ENCODE data around the gene GPR150.
A peak's percentile ranks its signal among the peaks of the same experiment; 100 is the strongest.

GPR150 gene

DNA sequence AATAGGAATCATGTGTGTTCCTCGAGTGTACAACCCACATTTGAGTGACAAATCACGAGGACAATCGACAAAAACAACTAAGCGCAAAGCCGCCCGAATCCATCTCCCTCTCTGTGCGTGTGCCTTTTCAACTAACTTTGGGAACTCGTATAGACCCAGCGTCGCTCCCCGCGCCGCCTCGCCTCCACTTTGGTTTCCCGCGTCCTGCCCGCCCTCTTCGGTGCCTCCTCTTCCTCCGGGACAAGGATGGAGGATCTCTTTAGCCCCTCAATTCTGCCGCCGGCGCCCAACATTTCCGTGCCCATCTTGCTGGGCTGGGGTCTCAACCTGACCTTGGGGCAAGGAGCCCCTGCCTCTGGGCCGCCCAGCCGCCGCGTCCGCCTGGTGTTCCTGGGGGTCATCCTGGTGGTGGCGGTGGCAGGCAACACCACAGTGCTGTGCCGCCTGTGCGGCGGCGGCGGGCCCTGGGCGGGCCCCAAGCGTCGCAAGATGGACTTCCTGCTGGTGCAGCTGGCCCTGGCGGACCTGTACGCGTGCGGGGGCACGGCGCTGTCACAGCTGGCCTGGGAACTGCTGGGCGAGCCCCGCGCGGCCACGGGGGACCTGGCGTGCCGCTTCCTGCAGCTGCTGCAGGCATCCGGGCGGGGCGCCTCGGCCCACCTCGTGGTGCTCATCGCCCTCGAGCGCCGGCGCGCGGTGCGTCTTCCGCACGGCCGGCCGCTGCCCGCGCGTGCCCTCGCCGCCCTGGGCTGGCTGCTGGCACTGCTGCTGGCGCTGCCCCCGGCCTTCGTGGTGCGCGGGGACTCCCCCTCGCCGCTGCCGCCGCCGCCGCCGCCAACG is at the start of gene GPR150:
GPR150 (plus strand) TSS at position 58 of the 840 bp plus-strand sequence; CDS start at position 247, 189 bp downstream.
- DNase-seq (ENCODE audit: low spot score) = peak; percentile 56

GRCh38 chr5:95572016-95572415 is 47.9 kb upstream of the GPR150 start:
- DNase-seq (ENCODE audit: low spot score) = no peak

GRCh38 chr5:95581576-95581975 is 38.3 kb upstream of the GPR150 start:
- no peak for DNase-seq (ENCODE audit: low spot score)

DNA sequence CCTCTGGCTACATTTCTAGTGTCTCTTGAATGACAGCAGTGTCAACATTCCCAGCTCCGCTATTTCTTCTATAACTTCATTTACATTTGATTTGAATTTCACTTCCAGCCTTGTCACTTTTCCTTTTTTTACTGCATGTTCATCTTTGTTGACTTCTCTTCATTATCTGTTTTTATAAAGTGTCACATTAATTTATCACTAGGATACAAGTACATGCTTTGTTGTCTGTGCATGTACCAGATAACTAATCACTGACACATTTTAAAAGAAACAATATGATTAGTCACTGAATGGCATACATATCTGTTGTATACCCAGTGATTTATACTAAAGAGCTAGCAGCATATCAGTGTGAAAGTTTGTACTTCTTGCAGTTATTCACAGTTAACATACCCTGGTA is 35.9 kb upstream of the GPR150 start:
- no peak for DNase-seq (ENCODE audit: low spot score)

DNA sequence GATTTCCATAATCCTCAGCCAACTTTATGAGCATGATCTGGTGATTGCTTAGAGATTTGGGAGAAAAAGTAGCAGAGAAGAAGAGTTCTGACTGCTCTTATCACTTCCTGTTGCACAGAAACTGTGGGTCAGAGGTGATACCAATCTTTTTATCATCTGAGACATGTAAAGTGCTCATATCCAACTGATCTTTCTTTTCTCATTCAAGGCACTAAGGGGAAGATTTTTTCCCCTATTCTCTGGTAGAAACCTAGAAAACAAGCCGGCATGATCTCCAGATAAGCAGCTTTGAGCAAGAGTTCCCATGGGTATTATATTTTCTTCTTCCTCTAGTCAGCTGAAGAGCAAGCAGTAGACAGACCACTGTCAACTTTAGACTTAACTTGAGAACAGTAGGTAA is 29.0 kb upstream of the GPR150 start:
- no peak for DNase-seq (ENCODE audit: low spot score)

GRCh38 chr5:95591490-95591901 is 28.4 kb upstream of the GPR150 start:
- DNase-seq (ENCODE audit: low spot score) = no peak

- no peak for DNase-seq (ENCODE audit: low spot score)
These were observed 24.5 kb upstream of the GPR150 start for GRCh38 chr5:95595289-95595931.

DNA sequence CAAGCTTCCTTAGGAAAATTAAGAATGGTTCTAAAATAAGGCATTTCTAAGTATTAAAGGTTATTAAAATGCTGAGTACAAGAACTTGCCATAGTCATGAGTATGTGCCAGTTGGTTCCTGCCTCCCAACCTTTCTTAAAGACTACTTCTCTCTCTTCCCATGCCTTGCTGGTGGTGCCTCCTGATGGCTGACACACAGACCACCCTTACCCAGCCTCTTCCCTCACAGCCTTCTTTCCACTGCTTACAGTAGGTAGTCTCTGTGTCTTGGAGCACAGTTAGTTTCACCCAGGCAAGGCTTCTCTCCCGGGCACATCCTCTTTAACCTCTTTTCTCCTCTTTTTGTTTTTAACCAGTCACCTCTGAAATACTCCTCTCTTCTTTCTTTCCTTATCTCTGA is 20.6 kb upstream of the GPR150 start:
- no peak for DNase-seq (ENCODE audit: low spot score)

DNA sequence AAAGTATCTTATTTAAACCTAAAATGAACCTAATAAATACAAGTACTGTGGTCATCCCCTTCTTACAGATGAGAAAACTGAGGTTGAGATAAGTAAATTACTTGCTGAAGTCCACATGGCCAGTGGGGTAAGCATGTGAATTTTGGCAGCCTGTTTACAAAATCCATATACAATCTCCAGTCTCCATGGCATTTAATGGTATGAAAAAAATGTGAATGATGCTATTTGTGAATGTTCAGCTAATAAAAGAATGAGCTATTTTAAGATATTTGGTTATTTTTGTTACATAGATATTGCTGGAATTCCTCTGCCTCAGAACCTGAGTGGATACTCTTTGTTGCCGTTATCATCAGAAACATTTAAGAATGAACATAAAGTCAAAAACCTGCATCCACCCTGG is 19.3 kb upstream of the GPR150 start:
- DNase-seq (ENCODE audit: low spot score) = no peak

DNA sequence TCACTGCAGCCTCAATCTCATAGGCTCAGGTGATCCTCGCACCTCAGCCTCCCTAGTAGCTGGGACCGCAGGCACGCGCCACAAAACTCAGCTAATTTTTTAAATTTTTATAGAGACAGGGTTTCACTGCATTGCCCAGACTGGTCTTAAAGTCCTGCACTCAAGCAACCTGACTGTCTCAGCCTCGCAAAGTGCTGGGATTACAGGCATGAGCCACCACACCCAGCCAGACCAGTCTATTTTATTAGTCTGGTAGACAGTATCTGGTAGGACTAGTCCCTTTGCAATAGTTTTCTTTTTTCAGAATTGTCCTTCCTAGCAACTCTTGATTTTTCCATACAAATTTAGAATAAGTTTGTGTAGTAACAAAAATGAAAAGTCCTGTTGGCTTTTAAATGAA is 14.1 kb upstream of the GPR150 start:
- no peak for DNase-seq (ENCODE audit: low spot score)

DNA sequence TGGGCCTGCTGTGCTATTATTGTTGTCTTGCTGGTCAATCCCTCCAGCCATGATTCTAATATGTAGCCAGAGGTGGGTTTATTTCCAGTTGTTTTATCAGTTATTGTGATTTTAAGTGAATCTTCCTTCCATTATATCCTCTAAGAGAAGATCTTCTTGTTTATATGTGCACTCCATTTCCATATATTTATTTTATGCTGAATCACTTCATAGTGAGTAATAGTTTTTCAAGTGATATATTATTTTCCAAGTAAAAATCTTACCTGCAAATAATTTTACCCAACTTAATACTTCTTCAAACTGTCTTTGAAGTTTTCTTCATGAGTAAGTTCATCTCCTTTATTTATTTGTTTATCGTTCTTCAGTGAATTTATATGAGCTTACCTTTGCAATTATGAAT is 13.5 kb upstream of the GPR150 start:
- no peak for DNase-seq (ENCODE audit: low spot score)

- DNase-seq (ENCODE audit: low spot score) = no peak
These were observed 10.2 kb upstream of the GPR150 start for GRCh38 chr5:95609711-95610110.

- DNase-seq (ENCODE audit: low spot score) = no peak
These were observed 9.3 kb upstream of the GPR150 start for GRCh38 chr5:95610546-95610945.

DNA sequence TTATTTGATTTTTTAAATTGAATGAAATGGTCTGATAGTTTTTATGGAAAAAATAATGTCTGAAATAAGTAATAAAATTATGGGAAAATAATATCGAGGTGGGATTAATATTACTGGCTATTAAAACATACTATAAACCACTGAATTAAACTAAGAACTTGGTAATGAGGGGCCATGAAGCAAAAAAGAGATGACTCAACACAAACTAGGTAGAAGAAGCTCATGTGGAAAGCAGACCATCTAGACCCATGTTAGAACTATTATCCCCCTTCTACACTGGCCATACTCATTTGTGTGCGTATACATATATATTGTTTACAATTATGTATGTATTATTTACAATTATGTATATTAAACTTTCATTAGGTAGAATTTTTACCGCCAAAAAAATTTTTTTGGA is 8.5 kb upstream of the GPR150 start:
- no peak for DNase-seq (ENCODE audit: low spot score)

DNA sequence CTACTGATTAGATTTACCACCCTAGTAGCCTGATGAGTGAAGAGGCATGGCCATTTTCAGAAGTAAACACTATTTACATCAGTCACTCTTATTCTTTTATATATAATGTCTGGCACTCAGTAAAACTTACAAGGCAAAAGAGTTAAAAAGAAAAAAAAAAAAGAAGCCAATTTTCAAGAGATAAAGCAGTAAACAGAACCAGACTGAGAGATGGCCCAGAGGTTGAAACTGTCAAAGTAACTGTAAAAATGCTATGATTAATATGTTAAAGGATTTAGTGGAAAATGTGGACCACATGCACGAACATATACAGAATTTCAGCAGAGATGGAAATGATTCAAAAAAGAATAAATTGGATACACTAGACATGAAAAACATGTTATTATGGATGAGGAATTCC is 6.4 kb upstream of the GPR150 start:
- DNase-seq (ENCODE audit: low spot score) = no peak

DNA sequence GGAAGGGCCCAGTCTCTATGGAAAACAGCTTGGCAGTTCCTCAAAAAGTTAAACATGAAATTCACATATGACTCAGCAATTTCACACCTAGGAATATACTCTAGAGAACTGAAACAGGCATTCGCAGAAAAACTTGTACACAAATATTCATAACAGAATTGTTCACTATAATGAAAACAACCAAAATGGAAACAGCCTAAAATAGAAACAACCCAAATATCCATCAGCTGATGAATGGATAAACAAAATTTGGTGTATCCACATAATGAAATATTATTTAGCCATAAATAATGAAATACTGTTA is 4.8 kb upstream of the GPR150 start:
- no peak for DNase-seq (ENCODE audit: low spot score)

GRCh38 chr5:95617057-95617456 is 2.8 kb upstream of the GPR150 start:
- DNase-seq (ENCODE audit: low spot score) = no peak

GRCh38 chr5:95619096-95619495 is 791 bp upstream of the GPR150 start:
- no peak for DNase-seq (ENCODE audit: low spot score)

GRCh38 chr5:95619514-95620029 is 315 bp upstream of the GPR150 start:
- no peak for DNase-seq (ENCODE audit: low spot score)

GRCh38 chr5:95620870-95621838 is 1.3 kb downstream of the GPR150 start:
- peak; percentile 32 for DNase-seq (ENCODE audit: low spot score)

- peak; percentile 41 for DNase-seq (ENCODE audit: low spot score)
These were observed 2.1 kb downstream of the GPR150 start for GRCh38 chr5:95621839-95622629.

GRCh38 chr5:95623706-95624105 is 3.8 kb downstream of the GPR150 start:
- DNase-seq (ENCODE audit: low spot score) = no peak
